Activated B cell treated with CpG ODN at 0.5 μM for 24 hours (primary cell): ENCODE data around the gene MPRIP. TPM values are rescaled to one million over a fixed set of nuclear protein-coding genes. Genes with fewer than 3 reads are reported as not detected.

ENCODE experiments used
- ATAC-seq: fragments of 200-7000 bp; cut with Tn5 transposase; one replicate; pipeline ENCODE4 v1.10.0; 2021; ENCODE audit warnings: low read depth, mild to moderate bottlenecking, moderate library complexity
- CTCF ChIA-PET: fragments of 350-600 bp; sonication (Branson Sonifier 250); formaldehyde crosslinking; loops from one replicate; lab custom pipeline; 2021; ENCODE audit warnings: antibody characterized with exemption; lab: Charles Lee
- POLR2A ChIA-PET: fragments of 350-600 bp; sonication (Branson Sonifier 250); formaldehyde crosslinking; loops from one replicate; lab custom pipeline; 2021; ENCODE audit warnings: antibody characterized with exemption; lab: Charles Lee
- DNase-seq: peaks from one replicate; pipeline ENCODE4 v3.0.0; 2022
- H3K27ac Mint-ChIP-seq: one replicate; pipeline ENCODE4 v1.8.0; 2020; ENCODE audit warnings: mixed read lengths
- H3K27me3 Mint-ChIP-seq: one replicate; pipeline ENCODE4 v1.8.0; 2021; ENCODE audit warnings: mixed read lengths
- H3K36me3 Mint-ChIP-seq: one replicate; pipeline ENCODE4 v1.8.0; 2021; ENCODE audit warnings: low read depth, mixed read lengths
- H3K4me1 Mint-ChIP-seq: one replicate; pipeline ENCODE4 v1.8.0; 2021; ENCODE audit warnings: mixed read lengths
- H3K4me3 Mint-ChIP-seq: one replicate; pipeline ENCODE4 v1.8.0; 2020; ENCODE audit warnings: mild to moderate bottlenecking, mixed read lengths
- H3K9me3 Mint-ChIP-seq: one replicate; pipeline ENCODE4 v1.8.0; 2020; ENCODE audit warnings: mixed read lengths
- intact Hi-C: fragments of 100-400 bp; cut with micrococcal nuclease; formaldehyde crosslinking; loops from one replicate; pipeline ENCODE4 v1.15.1; 2024
- total RNA-seq: library from RNA; stranded (reverse); gene quantifications from 2 replicates; pipeline ENCODE4 v1.2.3, GENCODE V29; 2022
- TF ChIP-seq, protein P1 (sequence below): fragments of 200-600 bp; IDR thresholded peaks from one replicate; pipeline ENCODE4 v1.8.0; 2022; ENCODE audit warnings: antibody characterized with exemption, mild to moderate bottlenecking

The MPRIP gene
- total RNA-seq, 1 donor from 2014 or later = 231 TPM

DNA sequence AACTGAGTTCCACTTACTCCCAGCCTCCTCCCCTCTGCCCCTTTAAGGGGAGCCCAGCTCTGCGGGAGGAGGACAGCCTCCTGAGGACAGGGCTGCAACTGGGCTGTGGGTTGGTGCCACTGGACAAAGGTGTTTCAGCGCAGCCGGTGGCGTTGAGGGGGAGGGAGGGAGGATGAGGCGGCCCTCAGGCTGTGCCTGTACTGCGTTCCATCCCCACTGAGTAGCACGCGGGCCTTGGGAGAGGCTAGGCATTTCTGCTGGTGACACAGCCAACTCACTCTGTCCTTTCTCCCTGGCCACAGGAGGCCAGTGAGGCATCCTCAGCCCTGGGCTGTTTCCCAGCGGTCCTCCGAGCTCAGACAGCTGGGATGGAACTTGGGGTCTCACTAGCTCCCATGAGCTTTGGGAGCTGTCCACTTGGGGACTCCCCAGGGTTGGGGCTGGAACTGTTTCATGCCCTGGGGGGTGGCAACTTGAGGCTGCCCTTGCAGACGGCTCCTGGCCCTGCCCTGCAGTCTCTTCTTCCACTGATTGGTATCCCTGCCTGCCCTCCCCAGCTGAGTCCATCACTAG is 70.5 kb downstream of the MPRIP start:
- POLR2A ChIA-PET = no interaction called here
- ATAC-seq (no peak), DNase-seq (no peak)
- no peak overlapping the region for H3K4me3 Mint-ChIP-seq
- TF ChIP-seq, protein P1, sequence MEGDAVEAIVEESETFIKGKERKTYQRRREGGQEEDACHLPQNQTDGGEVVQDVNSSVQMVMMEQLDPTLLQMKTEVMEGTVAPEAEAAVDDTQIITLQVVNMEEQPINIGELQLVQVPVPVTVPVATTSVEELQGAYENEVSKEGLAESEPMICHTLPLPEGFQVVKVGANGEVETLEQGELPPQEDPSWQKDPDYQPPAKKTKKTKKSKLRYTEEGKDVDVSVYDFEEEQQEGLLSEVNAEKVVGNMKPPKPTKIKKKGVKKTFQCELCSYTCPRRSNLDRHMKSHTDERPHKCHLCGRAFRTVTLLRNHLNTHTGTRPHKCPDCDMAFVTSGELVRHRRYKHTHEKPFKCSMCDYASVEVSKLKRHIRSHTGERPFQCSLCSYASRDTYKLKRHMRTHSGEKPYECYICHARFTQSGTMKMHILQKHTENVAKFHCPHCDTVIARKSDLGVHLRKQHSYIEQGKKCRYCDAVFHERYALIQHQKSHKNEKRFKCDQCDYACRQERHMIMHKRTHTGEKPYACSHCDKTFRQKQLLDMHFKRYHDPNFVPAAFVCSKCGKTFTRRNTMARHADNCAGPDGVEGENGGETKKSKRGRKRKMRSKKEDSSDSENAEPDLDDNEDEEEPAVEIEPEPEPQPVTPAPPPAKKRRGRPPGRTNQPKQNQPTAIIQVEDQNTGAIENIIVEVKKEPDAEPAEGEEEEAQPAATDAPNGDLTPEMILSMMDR = no peak
- H3K36me3 Mint-ChIP-seq = peaks cover 5% of the 10 kb centered on the region
- intact Hi-C loops = loop anchor here (5.0 kb wide), 1 partner anchor 110 kb away; no protein-coding TSS in a partner anchor
- H3K27me3 Mint-ChIP-seq = no peaks in the 10 kb centered on the region
- peaks cover 95% of the 10 kb centered on the region for H3K4me1 Mint-ChIP-seq
- no peak overlapping the region for H3K27ac Mint-ChIP-seq
- no peaks in the 10 kb centered on the region for H3K9me3 Mint-ChIP-seq
- CTCF ChIA-PET = no interaction called here

DNA sequence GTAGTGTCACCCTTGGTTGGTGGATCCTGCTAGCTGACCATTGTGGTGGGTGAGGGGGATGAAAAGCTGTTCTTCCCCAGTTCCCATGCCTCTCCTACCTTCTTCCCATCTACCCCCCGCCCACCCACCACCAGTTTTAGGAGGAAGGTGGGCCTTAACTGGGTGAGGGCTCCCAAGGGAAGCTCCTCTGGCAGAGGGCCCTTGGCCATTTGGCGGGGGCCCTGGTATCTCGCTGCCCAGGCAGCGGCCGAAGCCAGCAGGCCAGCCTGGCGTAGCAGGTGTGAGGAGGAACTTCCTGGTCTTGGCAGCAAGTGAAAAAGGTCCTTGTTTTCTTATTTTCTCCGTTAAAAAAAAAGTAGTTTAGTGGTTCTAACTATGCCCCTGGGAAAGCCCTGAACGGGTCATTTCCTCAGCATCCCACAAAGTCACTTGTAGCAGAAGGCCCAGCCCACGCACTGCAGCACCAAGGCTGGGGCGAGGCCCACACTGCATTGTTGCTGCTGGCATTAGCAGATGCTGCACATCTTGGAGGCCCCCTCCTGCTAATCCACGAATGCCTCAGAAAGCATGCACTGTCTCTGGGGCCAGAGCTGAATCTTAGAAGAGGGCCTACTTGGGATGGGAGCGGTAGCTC is 72.5 kb downstream of the MPRIP start:
- POLR2A ChIA-PET = interaction anchor here (1.5 kb wide), 1 partner anchor 8 kb away, joined by 4 read pairs; no protein-coding TSS in a partner anchor

DNA sequence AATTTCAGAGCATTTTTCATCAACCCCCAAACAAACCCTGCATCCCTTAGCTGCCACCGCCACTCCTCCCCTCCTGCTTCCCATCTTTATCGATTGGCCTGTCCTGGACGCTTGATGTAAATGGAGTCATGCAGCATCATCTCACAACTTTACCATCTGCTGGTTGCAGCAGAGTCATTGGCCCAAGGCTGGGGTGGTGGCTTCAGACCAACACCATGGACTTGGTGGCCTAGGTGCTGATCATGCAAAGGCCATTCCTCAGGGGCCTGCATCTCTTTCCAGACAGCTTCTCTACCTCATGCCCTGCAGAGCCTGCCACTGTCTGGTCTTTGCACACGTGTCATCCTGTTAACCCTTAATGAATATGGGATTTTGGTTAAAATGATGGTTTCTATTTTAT is 73.4 kb downstream of the MPRIP start:
- H3K9me3 Mint-ChIP-seq = no peaks in the 10 kb centered on the region
- POLR2A ChIA-PET = interaction anchor here (1.5 kb wide), 1 partner anchor 7 kb away, joined by 4 read pairs; no protein-coding TSS in a partner anchor
- DNase-seq (no peak), ATAC-seq (no peak)
- CTCF ChIA-PET = no interaction called here
- intact Hi-C loops = no loop called here
- H3K4me3 Mint-ChIP-seq = no peak overlapping the region
- no peak overlapping the region for H3K27ac Mint-ChIP-seq
- no peaks in the 10 kb centered on the region for H3K27me3 Mint-ChIP-seq
- H3K4me1 Mint-ChIP-seq = peaks cover 95% of the 10 kb centered on the region
- peaks cover 2% of the 10 kb centered on the region for H3K36me3 Mint-ChIP-seq
- TF ChIP-seq, protein P1 = no peak

More for the DNA sequence above, 72.5 kb downstream of the MPRIP start:
- Mint-ChIP-seq H3K4me1 (peaks cover 95% of the 10 kb centered on the region), H3K36me3 (peaks cover 2% of the 10 kb centered on the region), H3K9me3 (no peaks in the 10 kb centered on the region), H3K27me3 (no peaks in the 10 kb centered on the region), H3K27ac (no peak overlapping the region), H3K4me3 (peak overlapping the region; percentile 19)
- intact Hi-C loops = loop anchor here (5.0 kb wide), 1 partner anchor 112 kb away; no protein-coding TSS in a partner anchor
- no peak for DNase-seq
- ATAC-seq = no peak
- TF ChIP-seq, protein P1 = no peak
- CTCF ChIA-PET = no interaction called here

DNA sequence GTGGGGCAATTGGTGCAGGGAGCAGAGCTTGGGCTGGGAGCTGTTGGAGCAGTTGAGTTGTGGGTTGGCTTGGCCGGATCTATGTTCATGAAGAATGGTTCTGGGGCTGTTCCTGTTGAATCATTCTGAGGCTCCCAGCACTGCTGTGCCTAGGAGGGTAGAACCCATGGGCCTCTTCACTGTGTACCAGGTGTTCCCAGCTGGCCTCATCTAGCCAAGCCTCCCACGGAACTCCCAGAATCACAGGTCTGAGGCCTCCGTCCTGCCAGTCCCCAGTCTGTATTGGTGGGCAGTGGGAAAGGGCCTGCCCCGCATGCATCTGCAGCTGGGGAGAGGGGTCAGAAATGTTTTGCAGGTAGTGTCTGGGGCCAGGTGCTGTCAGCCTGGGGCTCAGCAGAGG is 74.1 kb downstream of the MPRIP start:
- ATAC-seq (no peak), DNase-seq (no peak)
- intact Hi-C loops = no loop called here
- Mint-ChIP-seq H3K9me3 (no peaks in the 10 kb centered on the region), H3K4me1 (peaks cover 91% of the 10 kb centered on the region), H3K4me3 (no peak overlapping the region), H3K36me3 (peaks cover 2% of the 10 kb centered on the region), H3K27me3 (no peaks in the 10 kb centered on the region), H3K27ac (no peak overlapping the region)
- POLR2A ChIA-PET = no interaction called here
- TF ChIP-seq, protein P1 = no peak
- CTCF ChIA-PET = no interaction called here

DNA sequence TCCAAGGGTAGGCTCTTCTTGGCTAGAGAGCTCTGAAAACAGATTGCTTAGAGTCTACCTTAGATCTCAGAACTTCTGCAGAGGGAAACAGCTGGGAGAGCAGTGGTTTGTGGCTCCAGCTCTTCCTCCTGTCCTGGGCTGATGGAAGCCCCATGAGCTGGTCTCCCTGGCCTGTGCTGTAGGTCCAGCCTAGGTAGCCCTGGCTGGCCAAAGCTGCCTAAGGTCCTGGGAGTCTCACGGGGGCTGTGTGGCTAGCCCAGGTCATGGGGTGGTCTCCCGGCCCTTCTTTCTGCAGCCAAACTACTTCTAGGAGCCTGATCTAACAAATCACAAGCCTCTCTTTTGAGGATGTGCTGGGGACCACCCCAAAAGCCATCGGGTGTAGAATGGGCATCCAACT is 75.7 kb downstream of the MPRIP start:
- intact Hi-C loops = no loop called here
- peak overlapping the region; percentile 41 for H3K27ac Mint-ChIP-seq
- no peak for ATAC-seq
- CTCF ChIA-PET = no interaction called here
- peaks cover 91% of the 10 kb centered on the region for H3K4me1 Mint-ChIP-seq
- H3K4me3 Mint-ChIP-seq = no peak overlapping the region
- TF ChIP-seq, protein P1 = no peak
- H3K9me3 Mint-ChIP-seq = no peaks in the 10 kb centered on the region
- POLR2A ChIA-PET = no interaction called here
- H3K27me3 Mint-ChIP-seq = no peaks in the 10 kb centered on the region
- peaks cover 2% of the 10 kb centered on the region for H3K36me3 Mint-ChIP-seq
- DNase-seq = no peak
